HG02973 (cell line): Measurements from ENCODE around the gene NUDT4.
"Not testable (repeated sequence)": the region's sequence is repeated elsewhere in the genome, so short reads cannot be mapped to it uniquely, and the experiment has no call there.

Experiments used
- ATAC-seq: cut with Tn5 transposase; IDR thresholded peaks from one replicate; pipeline ENCODE4 v1.9.1; 2021; ENCODE audit warnings: moderate library complexity; ENCODE audit not compliant: unreplicated experiment

Gene NUDT4

GRCh38 chr12:93393425-93393824 lies 15.7 kb downstream of the NUDT4 start:
- no peak for ATAC-seq

DNA sequence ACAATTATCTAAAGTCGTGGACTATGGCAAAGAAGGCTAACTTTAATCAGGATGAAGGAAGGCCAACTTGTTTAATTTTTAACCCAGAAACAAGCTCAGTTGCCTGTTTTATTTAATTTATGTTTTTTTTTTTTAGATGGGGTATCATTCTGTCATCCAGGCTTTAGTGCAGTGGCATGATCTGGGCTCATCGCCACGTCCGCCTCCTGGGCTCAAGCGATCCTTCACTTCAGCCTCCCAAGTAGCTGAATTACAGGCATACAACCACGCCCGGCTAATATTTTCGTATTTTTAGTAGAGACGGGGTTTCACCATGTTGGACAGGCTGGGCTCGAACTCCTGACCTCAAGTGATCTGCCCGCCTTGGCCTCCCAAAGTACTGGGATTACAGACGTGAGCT lies 19.7 kb downstream of the NUDT4 start:
- ATAC-seq = no peak

GRCh38 chr12:93399183-93399863 lies 21.6 kb downstream of the NUDT4 start:
- ATAC-seq = peak; percentile 76

DNA sequence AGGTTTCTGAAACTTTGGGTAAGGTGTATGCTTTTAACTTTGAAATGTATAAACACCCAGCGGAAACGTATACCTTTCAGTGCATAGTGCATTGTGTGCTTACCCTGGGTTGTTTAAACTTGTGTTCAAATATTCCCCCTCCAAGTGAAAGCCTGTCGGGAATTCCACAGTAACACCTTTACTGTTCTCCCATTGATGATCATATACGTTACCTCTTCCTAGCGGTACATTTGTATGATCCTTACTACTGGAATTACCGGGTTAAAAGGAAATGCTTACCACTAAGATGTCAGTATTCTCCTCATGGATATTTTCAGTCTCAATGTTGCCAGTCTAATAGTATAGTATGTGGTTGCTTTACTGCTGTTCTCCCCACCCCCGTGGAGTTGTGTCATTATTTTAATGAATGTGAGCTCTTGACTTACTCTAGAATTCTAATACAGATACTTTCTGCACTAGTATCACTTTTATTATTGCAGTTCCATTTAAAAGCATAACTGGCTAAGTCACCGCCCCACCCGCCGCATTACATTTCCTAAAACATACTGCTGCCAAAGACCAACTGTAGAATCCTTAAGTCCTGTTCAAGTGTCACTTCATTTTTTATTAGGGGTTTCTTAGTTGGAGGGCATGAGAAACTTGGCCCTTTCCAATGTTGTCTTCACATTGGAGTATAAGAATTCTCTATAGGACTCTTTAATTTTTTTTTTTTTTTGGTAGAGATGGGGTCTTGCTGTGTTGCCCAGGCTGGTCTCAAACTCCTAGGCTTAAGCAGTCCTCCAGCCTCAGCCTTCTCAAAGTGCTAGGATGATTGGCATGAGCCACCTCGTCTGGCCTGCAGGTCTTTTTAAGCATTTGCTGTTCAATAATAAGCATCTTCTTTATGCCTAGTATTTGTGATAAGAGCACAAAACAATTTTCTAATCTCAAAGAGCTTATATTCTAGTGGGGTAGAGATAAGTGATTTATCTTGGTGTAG lies 24.9 kb downstream of the NUDT4 start:
- ATAC-seq = no peak

- no peak for ATAC-seq
Observed at GRCh38 chr12:93403988-93404803, 26.5 kb downstream of the NUDT4 start.

GRCh38 chr12:93404961-93405849 lies 27.5 kb downstream of the NUDT4 start:
- ATAC-seq = no peak

DNA sequence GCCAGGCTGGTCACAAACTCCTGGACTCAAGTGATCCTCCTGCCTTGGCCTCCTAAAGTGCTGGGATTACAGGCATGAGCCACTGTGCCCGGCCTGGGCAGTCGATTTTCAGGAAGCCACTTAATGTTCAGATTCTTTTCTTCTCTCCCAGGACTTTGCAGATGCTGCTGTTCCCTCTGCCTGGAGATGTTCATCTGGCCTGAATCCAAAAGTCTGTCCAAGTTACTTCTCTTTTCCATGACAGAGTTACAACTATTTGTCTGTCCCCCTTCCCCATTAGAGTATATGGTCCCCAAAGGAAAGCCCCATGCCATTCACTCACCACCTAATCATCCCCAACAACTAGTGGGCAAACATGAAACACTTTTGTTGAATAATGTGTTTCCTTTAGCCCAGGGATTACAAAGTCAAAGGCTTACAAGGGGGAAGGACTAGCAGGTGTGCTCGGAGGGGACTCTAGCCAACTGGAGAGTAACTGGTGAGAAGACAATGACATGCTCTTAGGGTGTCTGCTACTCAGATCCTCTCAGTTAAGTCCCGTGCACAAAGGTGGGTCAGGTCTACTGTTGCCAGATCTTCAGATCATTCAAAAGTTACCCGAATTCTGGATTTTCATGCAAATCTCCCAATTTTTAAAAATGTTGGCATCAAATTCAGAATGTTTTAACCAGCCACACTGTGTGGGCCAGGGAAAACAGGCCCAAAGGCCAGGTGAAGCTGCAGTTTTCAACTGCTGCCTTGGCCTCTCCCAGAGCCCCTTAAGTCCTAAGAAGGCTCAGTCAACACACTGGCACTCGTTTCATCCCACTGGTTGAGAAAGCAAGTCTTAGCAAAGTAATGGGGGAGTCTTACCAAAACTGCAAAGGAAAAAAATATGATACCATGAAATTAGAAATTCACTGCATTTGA lies 29.6 kb downstream of the NUDT4 start:
- ATAC-seq = no peak

DNA sequence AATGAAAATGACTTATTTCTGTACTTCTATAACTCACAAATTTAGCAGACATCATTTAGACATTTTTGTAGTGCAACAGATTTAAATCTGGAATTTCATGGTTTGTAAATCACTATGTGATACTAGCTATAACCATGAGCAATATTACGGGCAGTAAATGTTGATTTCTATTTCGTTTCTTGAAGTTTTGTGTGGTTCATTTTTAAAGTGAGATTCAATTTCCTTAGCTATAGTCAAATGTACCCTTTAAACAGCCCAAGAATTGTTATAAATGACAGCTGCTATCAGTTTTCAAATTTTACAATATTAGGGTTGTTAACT lies 30.2 kb downstream of the NUDT4 start:
- no peak for ATAC-seq

DNA sequence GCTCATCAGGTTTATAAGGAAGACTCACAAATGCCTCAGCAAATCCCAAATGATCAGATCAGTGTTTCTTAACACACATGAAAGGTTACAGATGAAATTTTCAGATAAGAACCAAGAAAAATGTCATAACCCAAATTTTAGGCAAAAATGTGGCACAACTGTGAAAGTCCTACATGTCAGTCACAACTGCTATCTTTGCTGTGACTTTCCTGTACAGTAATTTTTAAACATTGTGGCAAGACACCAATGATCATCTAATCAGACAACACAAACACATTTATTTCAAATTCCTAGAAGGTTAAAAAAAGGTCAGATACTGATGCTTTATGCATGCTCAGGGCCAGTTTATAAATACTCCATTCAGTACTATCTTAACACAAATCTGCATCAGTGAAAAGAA lies 31.1 kb downstream of the NUDT4 start:
- no peak for ATAC-seq

DNA sequence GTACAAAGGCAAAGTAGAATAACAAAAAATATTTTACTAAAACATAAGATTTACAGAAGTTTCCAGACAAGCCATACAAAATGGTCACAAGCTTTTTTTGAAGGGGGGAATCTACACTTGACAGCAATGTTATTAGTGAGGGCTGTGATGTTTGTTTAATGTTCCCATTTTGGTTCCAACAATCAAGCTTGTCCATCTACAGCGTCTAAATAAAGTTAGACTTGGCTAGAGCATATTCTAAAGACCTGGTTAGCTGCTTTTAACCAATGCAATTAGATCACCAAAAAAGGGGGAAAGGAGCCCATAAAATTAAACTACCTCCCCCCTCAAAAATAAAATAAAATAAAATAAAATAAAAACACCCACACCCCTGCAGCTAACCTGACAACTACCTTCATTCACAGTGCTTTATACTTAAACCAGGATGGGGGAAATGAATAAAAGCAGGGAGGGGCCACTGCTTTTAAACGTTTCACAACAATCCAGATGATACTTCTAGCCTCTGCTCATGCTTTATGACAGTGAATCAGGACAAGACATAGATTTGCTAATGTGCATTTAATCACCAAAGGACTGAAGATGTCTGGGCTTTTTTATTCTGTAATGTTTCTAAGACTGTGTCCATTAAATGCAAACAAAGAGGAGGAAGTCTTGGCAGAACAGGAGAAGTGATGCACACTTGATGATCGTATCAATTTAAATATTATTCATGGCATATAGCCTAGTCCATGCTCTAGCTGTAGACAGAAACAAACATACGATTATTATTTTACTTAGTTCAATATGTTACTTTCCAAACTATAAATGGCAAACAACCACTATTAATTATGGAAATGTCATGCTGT lies 31.8 kb downstream of the NUDT4 start:
- not testable (repeated sequence) for ATAC-seq

DNA sequence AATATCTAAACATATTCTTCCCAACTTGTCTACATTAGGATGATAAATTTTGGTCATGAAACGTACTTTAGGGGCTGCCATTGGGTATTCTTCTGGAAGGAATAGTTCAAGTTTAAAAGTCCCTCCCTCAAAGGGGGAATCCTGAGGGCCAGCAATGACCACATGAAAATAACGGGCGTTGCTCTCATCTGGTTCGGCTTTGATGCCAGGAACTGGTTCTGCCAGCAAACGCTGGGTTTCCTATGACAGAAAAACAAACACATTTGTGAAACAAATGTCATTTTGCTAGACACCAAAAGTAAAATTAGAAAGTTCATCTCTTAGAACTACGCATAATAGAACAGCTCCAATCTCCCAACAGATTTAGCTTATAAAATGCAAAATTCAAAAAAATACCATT lies 33.3 kb downstream of the NUDT4 start:
- not testable (repeated sequence) for ATAC-seq

DNA sequence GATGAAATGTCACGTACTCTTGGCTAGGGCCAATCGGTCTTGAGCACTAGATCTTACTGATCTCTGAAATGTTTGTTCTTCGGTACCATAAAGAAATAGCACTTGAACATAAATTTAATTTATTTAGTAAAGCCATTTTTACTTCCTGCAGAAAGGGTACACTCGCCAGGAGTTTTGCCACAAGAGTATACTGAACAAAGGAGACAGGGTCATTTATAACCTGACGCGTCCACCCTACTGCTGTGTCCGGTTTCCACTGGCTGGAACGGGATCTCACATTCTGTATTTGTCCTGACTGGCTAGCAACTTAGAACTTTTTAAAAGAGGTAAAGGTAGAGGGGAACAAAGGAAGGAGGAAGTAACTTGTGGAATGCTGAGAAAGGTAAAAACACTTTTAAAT lies 34.7 kb downstream of the NUDT4 start:
- not testable (repeated sequence) for ATAC-seq

GRCh38 chr12:93413064-93413463 lies 35.3 kb downstream of the NUDT4 start:
- ATAC-seq = no peak

- no peak for ATAC-seq
Observed at GRCh38 chr12:93415723-93416464, 38.2 kb downstream of the NUDT4 start.

DNA sequence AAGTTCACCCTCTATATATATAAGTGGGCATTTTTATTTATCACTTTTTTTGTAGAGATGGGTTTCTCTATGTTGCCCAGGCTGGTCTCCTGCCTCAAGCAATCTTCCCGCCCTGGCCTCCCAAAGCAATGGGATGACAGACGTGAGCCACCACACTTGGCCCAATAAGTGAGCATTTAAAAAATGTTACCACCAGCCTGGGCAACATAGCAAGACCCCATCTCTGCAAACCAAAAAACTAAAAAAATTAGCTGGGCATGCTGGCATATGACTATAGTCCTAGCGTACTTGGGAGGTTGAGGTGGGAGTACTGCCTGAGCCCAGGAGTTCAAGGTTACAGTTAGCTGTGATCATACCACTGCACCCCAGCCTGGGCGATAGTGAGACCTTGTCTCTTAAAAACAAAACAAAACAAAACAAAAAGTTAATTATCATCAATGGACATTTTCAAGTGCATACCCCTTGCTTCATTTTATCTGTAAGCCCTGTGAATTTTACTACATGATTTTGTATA lies 40.3 kb downstream of the NUDT4 start:
- no peak for ATAC-seq

- ATAC-seq = no peak
Observed at GRCh38 chr12:93419388-93420034, 41.8 kb downstream of the NUDT4 start.

GRCh38 chr12:93422050-93422449 lies 44.3 kb downstream of the NUDT4 start:
- no peak for ATAC-seq
